NCI-H1694 (cell line): Measurements from ENCODE around the gene GGCT.
A peak's percentile ranks its signal among the peaks of the same experiment; 100 is the strongest.

Source experiments
- DNase-seq: peaks from one replicate; lab custom pipeline; 2025; lab: John Stamatoyannopoulos, UW

Gene GGCT

DNA sequence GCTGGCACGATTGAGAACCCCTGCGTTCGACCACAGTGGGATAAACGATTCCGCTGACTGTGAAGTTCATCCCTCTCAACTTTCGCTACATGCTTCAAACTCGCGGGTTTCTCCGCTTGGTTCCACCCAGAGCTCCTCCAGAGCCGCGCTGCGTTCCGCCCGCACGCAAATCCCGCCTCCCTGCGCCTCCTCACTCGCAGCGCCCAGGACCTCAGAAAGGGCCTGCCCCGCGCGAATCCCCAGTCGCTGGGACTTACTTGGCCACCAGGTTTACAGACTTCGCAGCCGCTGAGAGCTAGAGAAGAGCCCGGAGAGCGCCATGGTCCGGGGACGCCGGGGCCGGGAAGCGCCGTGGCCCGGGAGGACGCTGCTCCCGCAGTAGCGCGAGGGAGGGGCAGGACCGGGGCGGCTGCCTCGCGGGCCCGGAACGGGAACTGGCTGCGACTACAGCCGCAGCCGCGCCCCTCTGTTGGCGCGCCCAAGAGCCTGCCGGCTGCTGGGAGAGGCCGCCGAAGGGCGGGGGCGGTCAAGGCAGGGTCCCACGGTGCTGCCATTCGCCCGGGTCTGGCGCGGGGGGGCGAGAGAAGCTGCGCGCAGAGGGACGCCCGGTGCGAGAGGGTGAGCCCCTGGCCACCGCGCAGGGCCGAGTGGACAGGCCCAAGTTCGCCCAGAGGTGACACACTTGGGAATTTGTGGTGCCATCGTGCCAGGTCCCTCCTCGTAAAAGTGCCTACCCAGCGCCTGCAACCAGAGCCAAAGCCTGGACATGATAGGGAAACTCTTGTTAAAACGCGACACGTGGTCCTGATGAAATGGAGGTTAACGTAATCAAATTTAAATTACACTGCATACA lies 26.1 kb downstream of the GGCT start, which contains the start of gene NOD1:
NOD1 (minus strand) TSS at position 436 of the 853 bp plus-strand sequence. CDS start 21,863 bp downstream, outside the sequence.
- peak; percentile 43 for DNase-seq

DNA sequence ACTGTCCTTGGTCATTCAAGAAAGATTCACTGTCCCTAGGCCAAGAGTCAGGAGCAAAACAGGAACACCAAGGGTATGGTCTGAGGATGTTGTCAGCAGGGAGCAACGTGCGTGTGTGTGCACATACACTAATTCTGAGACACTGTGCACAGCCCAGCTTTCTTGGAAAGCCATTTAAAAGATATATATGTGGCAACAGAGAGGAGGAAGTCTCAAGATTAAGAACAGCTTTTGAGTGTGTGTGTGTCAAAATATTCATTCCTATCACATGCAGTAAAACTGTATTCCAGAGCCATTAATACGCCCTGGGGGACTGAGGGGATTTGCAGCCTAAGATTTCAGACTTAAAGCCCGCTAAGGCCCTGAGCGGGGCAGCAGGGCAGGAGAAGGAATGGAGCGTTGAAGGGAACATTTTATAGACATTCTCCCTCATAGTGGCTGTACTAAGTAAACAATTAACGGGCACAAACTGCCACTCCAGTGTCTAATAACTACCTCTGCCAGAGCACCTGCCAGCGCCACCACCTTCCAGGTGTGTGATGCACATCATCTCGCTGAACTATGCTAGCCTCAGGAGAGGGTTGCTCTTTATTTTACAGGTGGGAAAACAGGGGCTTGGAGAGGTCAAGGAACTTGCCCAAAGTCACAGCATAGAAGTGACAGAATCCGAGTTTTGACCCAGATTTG lies 28.0 kb downstream of the GGCT start:
- DNase-seq = no peak

GRCh38 chr7:30475580-30475979 lies 29.0 kb downstream of the GGCT start:
- no peak for DNase-seq

- DNase-seq = no peak
These were observed 29.7 kb downstream of the GGCT start for GRCh38 chr7:30474893-30475292.

- DNase-seq = no peak
These were observed 30.1 kb downstream of the GGCT start for GRCh38 chr7:30474485-30474884.

DNA sequence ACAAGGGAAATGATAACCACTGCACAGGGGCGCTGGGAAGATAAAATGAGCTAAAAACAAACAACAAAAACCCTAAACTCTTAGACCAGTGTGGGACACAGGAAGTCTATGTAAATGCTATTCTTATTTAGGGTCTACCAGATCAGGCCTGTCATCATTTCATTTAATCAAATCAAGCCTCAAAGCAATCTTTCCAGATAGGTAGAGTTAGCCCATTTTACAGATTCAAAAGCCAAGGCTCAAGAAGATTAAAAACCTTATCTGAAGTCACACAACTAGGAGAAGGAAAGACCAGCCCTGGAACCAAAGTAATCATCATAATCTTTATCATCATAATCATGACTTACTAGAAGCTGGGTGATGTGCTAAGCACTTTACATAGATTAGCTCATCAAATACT lies 30.7 kb downstream of the GGCT start:
- DNase-seq = no peak

GRCh38 chr7:30472784-30473775 lies 31.5 kb downstream of the GGCT start:
- DNase-seq = no peak

DNA sequence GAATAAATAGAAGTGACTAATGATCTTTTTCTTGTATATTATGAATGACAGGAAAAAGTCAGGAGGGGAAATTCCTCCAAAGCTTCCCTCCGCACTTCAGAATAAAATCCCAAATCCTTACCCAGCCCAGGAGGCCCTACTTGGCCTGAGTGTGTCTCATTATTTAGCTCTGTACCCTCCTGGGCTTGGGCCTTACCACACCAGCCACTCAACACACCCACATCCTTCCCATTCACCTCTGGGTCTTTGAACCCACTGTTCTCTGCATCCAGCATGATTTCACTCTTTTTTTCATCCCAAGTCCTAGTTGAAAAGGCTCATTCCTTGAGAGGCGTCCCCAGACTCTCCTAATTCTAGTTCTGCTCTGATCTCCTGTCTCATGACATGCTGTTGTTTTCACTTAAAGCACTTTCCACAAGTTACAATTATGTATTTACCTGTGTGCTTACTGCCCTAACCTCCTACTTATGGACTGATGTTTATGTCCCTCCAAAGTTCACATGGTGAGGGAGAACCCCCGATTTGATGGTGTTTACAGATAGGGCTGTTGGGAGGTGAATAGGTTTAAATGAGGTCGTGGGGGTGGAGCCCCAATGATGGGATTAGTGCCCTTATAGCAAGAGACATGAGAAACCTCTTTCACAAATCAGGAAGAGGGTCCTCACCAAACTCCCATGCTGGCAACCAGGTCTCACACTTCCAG lies 32.4 kb downstream of the GGCT start:
- no peak for DNase-seq

DNA sequence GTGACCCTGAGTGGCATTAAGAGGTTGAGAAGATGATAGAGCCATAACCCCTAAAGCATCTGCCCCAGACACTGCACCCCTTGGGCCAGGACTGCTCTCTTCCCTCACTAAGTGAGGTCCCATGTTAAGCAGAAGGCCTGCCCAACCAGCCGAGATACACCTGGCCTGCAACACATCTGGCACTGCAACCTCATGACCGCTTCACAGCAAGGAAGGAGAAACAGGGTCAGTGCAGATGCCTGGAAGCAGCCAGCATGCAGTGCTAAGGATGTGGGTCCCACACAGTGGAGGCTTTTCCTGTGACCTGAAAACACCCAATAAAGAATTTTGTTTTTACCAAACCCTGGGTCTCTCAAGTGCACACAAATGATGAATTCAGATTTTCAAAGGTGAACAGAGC lies 33.4 kb downstream of the GGCT start:
- DNase-seq = no peak

GRCh38 chr7:30470771-30471170 lies 33.9 kb downstream of the GGCT start:
- DNase-seq = no peak

DNA sequence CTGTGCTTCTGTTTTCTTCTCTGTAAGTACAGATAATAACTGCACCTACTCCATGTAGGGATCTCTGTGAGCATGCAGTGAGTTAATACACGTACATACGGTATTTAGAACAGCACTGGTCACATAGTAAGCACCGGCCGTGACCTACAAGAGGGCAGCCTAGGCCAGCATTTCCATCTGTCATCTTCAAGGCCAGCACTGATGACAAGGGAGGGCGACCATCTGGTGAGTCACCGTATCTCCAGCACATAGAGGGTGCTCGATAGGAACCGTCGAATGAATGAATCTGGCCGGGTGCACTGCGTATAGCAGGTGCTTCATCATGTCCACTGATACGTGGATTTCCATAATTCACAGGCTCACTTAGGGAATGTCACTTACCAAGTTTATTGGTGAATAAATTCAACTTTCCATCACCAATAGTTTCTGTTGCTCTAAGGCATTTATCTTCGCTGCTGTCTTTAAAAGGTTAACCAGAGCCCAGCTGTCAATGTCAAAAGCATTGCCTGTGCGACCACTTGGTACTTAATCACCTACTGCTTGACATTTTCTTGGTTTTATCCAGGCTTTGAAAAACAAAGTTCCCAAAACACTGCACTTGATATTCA lies 34.4 kb downstream of the GGCT start:
- no peak for DNase-seq

DNA sequence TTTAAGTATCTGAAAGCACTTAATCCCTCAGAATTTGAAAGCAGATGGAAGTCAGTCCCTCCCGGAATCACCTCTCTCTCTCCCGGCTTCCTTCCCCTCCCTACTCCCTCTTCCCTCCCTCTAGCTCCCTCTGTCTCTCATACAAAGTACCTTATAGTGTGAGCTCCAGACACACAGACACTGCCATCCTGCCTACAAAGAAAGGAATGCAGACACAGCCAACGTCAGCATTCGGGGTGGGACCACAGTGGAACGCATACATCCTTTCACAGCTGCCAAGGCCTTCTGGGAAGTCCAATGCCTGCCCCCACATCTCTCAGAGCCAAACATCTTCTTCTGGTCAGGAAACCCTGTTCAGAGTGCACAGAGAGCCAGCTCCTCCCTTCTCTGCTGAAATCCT lies 35.3 kb downstream of the GGCT start:
- DNase-seq = peak; percentile 40

- DNase-seq = no peak
These were observed 35.8 kb downstream of the GGCT start for GRCh38 chr7:30468791-30469190.

GRCh38 chr7:30468041-30468440 lies 36.6 kb downstream of the GGCT start:
- DNase-seq = no peak

GRCh38 chr7:30467271-30467670 lies 37.4 kb downstream of the GGCT start:
- no peak for DNase-seq

GRCh38 chr7:30466266-30466665 lies 38.4 kb downstream of the GGCT start:
- DNase-seq = no peak

DNA sequence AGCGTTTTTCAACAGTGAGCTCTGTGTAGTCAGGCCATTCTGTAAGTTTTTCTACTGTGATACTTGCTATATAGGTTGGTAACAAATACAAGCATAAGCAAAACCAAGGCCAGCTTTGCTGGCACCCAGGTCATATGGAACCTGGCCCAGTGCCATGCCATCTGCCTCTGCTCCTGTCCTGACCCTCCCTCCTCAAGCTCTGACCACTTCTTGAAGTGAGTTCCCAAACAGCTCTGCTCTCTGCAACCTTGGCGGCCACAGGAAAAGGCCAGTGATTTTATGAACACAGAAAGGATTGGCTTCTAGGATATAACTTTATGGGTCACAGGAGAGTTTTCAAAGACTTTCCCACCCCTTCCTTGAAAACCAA lies 38.8 kb downstream of the GGCT start:
- no peak for DNase-seq

GRCh38 chr7:30465046-30465810 lies 39.4 kb downstream of the GGCT start:
- DNase-seq = no peak

DNA sequence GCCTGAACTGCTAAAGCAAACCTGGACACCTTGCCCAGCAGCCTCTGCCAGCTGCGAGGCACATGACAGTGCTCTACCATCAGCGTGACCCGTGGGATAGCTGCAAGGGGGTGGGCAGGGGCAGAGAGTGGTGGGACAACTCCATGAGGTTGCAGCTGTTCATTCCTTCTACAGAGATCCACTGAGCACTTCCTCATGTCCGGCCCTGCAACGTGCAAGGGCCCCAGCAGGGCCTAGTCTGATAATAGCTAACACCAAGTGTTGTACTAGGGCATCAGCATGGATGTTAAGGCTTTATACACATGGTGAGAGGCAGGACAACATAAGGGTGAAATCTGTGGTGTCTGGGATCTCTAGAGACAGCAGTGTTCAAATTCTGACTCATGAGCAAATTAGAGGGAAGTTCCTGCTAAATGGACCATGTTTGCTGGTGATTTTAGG lies 40.4 kb downstream of the GGCT start:
- DNase-seq = no peak

DNA sequence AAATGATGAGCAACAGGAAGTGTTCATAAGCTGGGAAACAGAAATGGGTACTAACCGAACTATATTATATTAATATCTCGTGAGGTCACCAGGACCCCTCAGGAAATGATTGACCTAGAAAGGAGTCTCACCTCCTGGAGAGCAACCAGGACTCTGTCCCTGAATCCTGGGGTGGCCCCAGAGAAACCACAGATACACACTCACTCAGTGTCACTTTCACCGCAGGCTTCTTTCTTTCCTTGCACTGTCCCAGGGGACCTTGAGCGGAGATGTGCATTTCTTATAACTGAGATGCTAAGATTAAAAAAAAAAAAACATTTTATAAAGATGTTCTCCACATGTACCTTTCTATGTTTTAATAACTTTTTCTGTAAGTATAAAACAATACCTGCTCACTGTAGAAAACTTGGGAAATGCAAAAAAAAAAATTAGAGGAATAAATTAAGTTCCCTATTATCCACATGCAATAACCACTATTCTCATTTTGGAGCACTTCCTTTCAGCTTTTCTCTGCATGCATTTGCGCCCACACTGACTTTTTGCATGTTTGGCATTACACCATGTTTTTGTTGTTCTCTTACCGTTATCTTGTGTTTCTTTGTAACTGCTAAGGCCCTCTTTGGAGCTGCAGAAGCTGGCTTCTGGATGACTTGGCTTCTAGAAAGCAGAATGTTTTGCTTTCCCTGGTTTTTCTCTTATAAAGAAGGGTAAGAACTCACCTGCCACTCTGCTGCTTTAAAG lies 41.1 kb downstream of the GGCT start:
- no peak for DNase-seq
